Measurements from ENCODE around the gene KRTAP20-3.

GRCh38 chr21:30613836-30614235 lies 28.8 kb upstream of the KRTAP20-3 start, which contains the start of gene KRTAP6-1:
- TF ChIP-seq EZH2 (IDR thresholded peaks at IDR 0.05; ENCODE audit: borderline replicate concordance, low read depth, low read length, severe bottlenecking) (no peak), CTCF (IDR thresholded peaks at IDR 0.05; ENCODE audit: borderline replicate concordance, extremely low read depth, low read length, poor library complexity, severe bottlenecking) (no peak)

Measured in DND-41 (cell line).